ENCODE data around the gene DCAF11. TPM values are rescaled to one million over a fixed set of nuclear protein-coding genes. Genes with fewer than 3 reads are reported as not detected.

Gene DCAF11
- total RNA-seq, 1 donor from 2014 or later: 26.9 TPM

DNA sequence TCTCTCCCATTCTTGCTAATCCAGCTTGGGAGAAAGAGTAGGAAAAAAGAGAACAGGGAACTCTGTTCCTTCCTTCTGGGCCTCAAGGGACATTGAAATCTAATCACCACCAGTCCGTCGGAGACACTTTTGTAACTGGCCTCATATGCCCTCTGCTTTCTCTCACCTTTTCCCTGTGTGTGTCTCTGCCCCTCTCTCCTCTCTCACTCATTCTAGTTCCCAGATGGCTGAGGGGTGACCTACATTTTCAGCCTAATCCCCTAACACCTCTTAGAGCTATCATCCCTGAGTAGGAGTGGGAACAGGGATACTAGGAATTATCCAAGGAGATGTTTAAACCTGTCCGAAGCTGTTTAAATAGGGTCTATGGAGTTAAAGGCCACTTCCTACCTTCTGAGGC lies 29.4 kb upstream of the DCAF11 start:
- no peak overlapping the region for H3K4me2 ChIP-seq (ENCODE audit: low read length)
- H3K4me1 ChIP-seq (ENCODE audit: insufficient read depth, low read length): peaks cover 10% of the 10 kb centered on the region
- peaks cover 26% of the 10 kb centered on the region for H3K27me3 ChIP-seq (ENCODE audit: insufficient read depth, low read length)
- TF ChIP-seq EZH2 (IDR thresholded peaks at IDR 0.05; ENCODE audit: insufficient read depth, low read length): no peak
- TF ChIP-seq, protein P1, sequence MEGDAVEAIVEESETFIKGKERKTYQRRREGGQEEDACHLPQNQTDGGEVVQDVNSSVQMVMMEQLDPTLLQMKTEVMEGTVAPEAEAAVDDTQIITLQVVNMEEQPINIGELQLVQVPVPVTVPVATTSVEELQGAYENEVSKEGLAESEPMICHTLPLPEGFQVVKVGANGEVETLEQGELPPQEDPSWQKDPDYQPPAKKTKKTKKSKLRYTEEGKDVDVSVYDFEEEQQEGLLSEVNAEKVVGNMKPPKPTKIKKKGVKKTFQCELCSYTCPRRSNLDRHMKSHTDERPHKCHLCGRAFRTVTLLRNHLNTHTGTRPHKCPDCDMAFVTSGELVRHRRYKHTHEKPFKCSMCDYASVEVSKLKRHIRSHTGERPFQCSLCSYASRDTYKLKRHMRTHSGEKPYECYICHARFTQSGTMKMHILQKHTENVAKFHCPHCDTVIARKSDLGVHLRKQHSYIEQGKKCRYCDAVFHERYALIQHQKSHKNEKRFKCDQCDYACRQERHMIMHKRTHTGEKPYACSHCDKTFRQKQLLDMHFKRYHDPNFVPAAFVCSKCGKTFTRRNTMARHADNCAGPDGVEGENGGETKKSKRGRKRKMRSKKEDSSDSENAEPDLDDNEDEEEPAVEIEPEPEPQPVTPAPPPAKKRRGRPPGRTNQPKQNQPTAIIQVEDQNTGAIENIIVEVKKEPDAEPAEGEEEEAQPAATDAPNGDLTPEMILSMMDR (IDR thresholded peaks at IDR 0.05; ENCODE audit: insufficient read depth, low read depth, low read length): no peak
- H3K4me3 Mint-ChIP-seq (ENCODE audit: unreplicated experiment): no peak overlapping the region
- FAIRE-seq (no peak), DNase-seq (ENCODE audit: low read depth) (no peak)
- H3K27ac ChIP-seq (ENCODE audit: low read depth, low read length): no peak overlapping the region
- peaks cover 59% of the 10 kb centered on the region for H3K27me3 Mint-ChIP-seq (ENCODE audit: low read depth, unreplicated experiment)
- H3K36me3 ChIP-seq (ENCODE audit: insufficient read depth, low read length): no peaks in the 10 kb centered on the region
- H3K36me3 Mint-ChIP-seq (ENCODE audit: low read depth, unreplicated experiment): no peaks in the 10 kb centered on the region
- H3K4me1 Mint-ChIP-seq (ENCODE audit: low read depth, unreplicated experiment): no peaks in the 10 kb centered on the region
- H3K9me3 Mint-ChIP-seq (ENCODE audit: unreplicated experiment): no peaks in the 10 kb centered on the region
- H3K27ac Mint-ChIP-seq (ENCODE audit: unreplicated experiment): no peak overlapping the region
- H3K4me3 ChIP-seq (ENCODE audit: insufficient read depth, low read depth, low read length): no peak overlapping the region
- no peak overlapping the region for H2AFZ ChIP-seq (ENCODE audit: low read depth, low read length)
- H3K9me3 ChIP-seq (ENCODE audit: insufficient read depth, low read depth, low read length): no peaks in the 10 kb centered on the region
- no peaks in the 10 kb centered on the region for H3K79me2 ChIP-seq (ENCODE audit: insufficient read depth, low read length)
- H4K20me1 ChIP-seq (ENCODE audit: insufficient read depth, low read length): no peaks in the 10 kb centered on the region
- no peak overlapping the region for H3K9ac ChIP-seq (ENCODE audit: low read length)

DNA sequence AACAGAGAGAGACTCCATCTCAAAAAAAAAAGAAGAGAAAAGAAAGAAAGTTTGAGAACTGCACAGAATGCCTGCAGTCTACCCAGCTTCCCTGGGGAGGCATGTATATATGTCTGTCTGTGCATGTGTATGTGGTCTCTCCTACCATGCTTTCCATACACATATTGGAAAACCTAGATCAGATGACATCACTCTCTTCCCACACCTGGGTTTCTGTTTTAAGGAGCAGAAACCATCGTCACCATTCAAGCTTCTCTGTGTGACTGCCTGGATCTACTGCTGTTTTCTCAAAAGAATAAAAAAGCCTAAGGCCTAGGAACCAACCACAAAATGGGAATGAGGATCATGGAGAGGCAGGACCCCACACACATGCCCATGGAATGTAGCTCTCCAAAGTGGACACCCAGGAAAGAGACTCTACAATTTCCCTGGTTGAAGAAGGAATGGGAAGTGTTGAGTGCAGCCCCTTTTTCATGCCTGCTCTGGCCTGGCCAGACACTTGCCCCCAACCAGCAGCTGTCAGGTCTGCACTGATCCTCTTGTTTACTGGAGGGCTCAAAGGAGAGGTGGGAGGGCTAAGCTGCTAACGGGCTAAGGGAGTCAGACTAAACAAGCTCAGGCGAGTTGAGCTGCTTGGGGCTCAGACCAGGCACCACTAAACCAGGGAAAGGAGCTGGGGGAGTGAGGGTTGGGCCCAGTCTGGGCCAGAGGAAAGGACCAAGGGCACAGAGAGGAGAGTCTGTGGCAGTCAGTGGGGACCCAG lies 28.2 kb upstream of the DCAF11 start:
- no peaks in the 10 kb centered on the region for H3K79me2 ChIP-seq (ENCODE audit: insufficient read depth, low read length)
- no peak overlapping the region for H3K27ac ChIP-seq (ENCODE audit: low read depth, low read length)
- H3K36me3 ChIP-seq (ENCODE audit: insufficient read depth, low read length): no peaks in the 10 kb centered on the region
- no peak overlapping the region for H3K4me3 ChIP-seq (ENCODE audit: insufficient read depth, low read depth, low read length)
- Mint-ChIP-seq H3K4me3 (ENCODE audit: unreplicated experiment) (no peak overlapping the region), H3K27ac (ENCODE audit: unreplicated experiment) (no peak overlapping the region), H3K27me3 (ENCODE audit: low read depth, unreplicated experiment) (peaks cover 52% of the 10 kb centered on the region), H3K4me1 (ENCODE audit: low read depth, unreplicated experiment) (no peaks in the 10 kb centered on the region), H3K9me3 (ENCODE audit: unreplicated experiment) (no peaks in the 10 kb centered on the region), H3K36me3 (ENCODE audit: low read depth, unreplicated experiment) (no peaks in the 10 kb centered on the region)
- H2AFZ ChIP-seq (ENCODE audit: low read depth, low read length): no peak overlapping the region
- H3K9ac ChIP-seq (ENCODE audit: low read length): no peak overlapping the region
- H3K4me1 ChIP-seq (ENCODE audit: insufficient read depth, low read length): peaks cover 3% of the 10 kb centered on the region
- DNase-seq (ENCODE audit: low read depth) (no peak), FAIRE-seq (no peak)
- no peaks in the 10 kb centered on the region for H4K20me1 ChIP-seq (ENCODE audit: insufficient read depth, low read length)
- no peak for TF ChIP-seq EZH2 (IDR thresholded peaks at IDR 0.05; ENCODE audit: insufficient read depth, low read length)
- TF ChIP-seq, protein P1 (IDR thresholded peaks at IDR 0.05; ENCODE audit: insufficient read depth, low read depth, low read length): no peak
- no peaks in the 10 kb centered on the region for H3K9me3 ChIP-seq (ENCODE audit: insufficient read depth, low read depth, low read length)
- H3K4me2 ChIP-seq (ENCODE audit: low read length): no peak overlapping the region
- H3K27me3 ChIP-seq (ENCODE audit: insufficient read depth, low read length): peaks cover 20% of the 10 kb centered on the region

DNA sequence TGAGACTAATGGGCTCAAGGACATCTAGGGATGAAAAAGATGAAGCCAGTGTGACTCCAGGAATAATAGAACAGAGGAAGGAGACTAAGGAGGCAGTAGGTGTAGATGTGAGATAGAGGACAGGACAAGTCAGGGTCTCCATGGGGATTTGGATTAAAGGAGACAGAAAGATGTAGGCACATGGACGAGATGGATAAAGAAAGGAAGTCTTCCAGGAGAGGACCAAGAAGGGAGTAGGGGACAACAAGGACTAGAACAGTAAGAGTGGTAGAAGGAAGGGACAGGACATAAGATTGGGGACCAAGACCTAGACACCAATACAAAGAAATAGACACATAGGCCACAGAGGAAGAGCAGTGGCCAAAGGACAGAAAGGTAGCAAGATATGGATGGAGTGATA lies 27.6 kb upstream of the DCAF11 start:
- no peak overlapping the region for H3K9ac ChIP-seq (ENCODE audit: low read length)
- H3K4me3 Mint-ChIP-seq (ENCODE audit: unreplicated experiment): no peak overlapping the region
- no peaks in the 10 kb centered on the region for H3K4me1 Mint-ChIP-seq (ENCODE audit: low read depth, unreplicated experiment)
- DNase-seq (ENCODE audit: low read depth): no peak
- no peaks in the 10 kb centered on the region for H3K9me3 ChIP-seq (ENCODE audit: insufficient read depth, low read depth, low read length)
- no peaks in the 10 kb centered on the region for H4K20me1 ChIP-seq (ENCODE audit: insufficient read depth, low read length)
- H3K4me2 ChIP-seq (ENCODE audit: low read length): no peak overlapping the region
- H3K9me3 Mint-ChIP-seq (ENCODE audit: unreplicated experiment): no peaks in the 10 kb centered on the region
- no peaks in the 10 kb centered on the region for H3K36me3 ChIP-seq (ENCODE audit: insufficient read depth, low read length)
- no peaks in the 10 kb centered on the region for H3K36me3 Mint-ChIP-seq (ENCODE audit: low read depth, unreplicated experiment)
- no peak for TF ChIP-seq EZH2 (IDR thresholded peaks at IDR 0.05; ENCODE audit: insufficient read depth, low read length)
- TF ChIP-seq, protein P1 (IDR thresholded peaks at IDR 0.05; ENCODE audit: insufficient read depth, low read depth, low read length): no peak
- H3K27ac ChIP-seq (ENCODE audit: low read depth, low read length): no peak overlapping the region
- H3K4me1 ChIP-seq (ENCODE audit: insufficient read depth, low read length): no peaks in the 10 kb centered on the region
- no peaks in the 10 kb centered on the region for H3K79me2 ChIP-seq (ENCODE audit: insufficient read depth, low read length)
- no peak overlapping the region for H2AFZ ChIP-seq (ENCODE audit: low read depth, low read length)
- no peak for FAIRE-seq
- H3K27me3 Mint-ChIP-seq (ENCODE audit: low read depth, unreplicated experiment): peaks cover 49% of the 10 kb centered on the region
- H3K27ac Mint-ChIP-seq (ENCODE audit: unreplicated experiment): no peak overlapping the region
- peaks cover 18% of the 10 kb centered on the region for H3K27me3 ChIP-seq (ENCODE audit: insufficient read depth, low read length)
- no peak overlapping the region for H3K4me3 ChIP-seq (ENCODE audit: insufficient read depth, low read depth, low read length)

Data from astrocyte (in vitro differentiated cells and primary cell).